Choroid plexus epithelial cell (primary cell): ENCODE measurements around the gene CRIP1.

Source experiments
- DNase-seq: peaks from one replicate; pipeline ENCODE4 v3.0.0-alpha.2; 2010; ENCODE audit warnings: low read depth
- H3K4me3 ChIP-seq: 2 replicates; pipeline ENCODE4 v1.5.1; 2011; ENCODE audit warnings: low read depth, mild to moderate bottlenecking, control low read depth, low read length, moderate library complexity
- CTCF ChIP-seq: conservative IDR thresholded peaks from 2 replicates; pipeline ENCODE4 v1.5.1; 2011; ENCODE audit warnings: low read depth, mild to moderate bottlenecking, control low read depth, inconsistent platforms, low read length, moderate library complexity

CRIP1 gene

GRCh38 chr14:105508069-105508468, 21.4 kb downstream of the CRIP1 start:
- DNase-seq = no peak
- no peak overlapping the region for H3K4me3 ChIP-seq
- TF ChIP-seq CTCF = no peak

DNA sequence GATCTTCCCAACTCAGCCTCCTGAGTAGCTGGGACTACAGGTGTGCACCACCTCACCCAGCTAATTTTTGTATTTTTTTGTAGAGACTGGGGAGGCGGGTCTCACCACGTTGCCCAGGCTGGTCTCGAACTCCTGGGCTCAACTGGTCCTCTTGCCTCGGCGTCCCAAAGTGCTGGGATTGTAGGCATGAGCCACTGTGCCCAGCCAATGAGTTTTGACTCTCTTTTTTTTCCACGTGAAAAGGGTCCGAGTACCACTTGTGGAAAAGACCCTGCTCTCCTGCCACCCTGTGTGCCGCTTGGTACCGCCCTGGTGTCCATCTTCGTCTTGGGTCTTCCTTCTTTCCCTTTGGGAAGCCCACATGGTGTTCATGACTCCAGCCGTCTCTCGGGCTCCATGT, 21.9 kb downstream of the CRIP1 start:
- DNase-seq = no peak
- no peak for TF ChIP-seq CTCF
- no peak overlapping the region for H3K4me3 ChIP-seq

- no peak overlapping the region for H3K4me3 ChIP-seq
- TF ChIP-seq CTCF = no peak
- no peak for DNase-seq
Observed at GRCh38 chr14:105517096-105517495, 30.4 kb downstream of the CRIP1 start.

GRCh38 chr14:105519946-105520698, 33.4 kb downstream of the CRIP1 start:
- no peak for DNase-seq
- no peak for TF ChIP-seq CTCF

DNA sequence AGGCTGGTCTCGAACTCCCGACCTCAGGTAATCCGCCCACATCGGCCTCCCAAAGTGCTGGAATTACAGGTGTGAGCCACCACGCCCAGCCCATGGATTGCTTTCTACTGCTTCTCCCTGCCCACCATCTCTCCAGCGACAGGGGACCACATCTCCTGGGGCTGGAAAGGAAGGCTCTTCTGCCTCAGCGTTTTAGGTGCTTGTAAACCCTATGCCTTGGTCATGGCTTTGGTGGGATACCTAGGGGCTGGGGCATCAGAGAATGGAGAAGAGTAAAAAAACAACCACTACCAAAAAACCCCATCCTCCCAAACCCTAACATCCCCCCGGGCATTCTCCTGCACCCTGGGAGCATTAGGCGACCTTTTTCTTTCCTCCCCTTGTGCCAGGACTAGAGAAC, 38.6 kb downstream of the CRIP1 start:
- H3K4me3 ChIP-seq = no peak overlapping the region
- DNase-seq = no peak
- no peak for TF ChIP-seq CTCF

More at GRCh38 chr14:105519946-105520698, 33.4 kb downstream of the CRIP1 start:
- H3K4me3 ChIP-seq = no peak overlapping the region

GRCh38 chr14:105525861-105526775, 39.4 kb downstream of the CRIP1 start, which contains the start of gene TMEM121:
Gene TMEM121 (plus strand): TSS chr14:105526583. CDS start chr14:105528835, 2,252 bp downstream.
- peak within 1 kb of the TSS; percentile 37 for H3K4me3 ChIP-seq
- no peak for DNase-seq
- TF ChIP-seq CTCF = no peak
